RPMI8226 (cell line): ENCODE results near the gene NUP205.

Experiments used
- DNase-seq: peaks from one replicate; pipeline ENCODE4 v3.0.0-alpha.2; 2015

Gene NUP205

GRCh38 chr7:135552148-135552547 lies 5.6 kb upstream of the NUP205 start:
- no peak for DNase-seq

- DNase-seq, result no peak
Measured at GRCh38 chr7:135553346-135553745, 4.4 kb upstream of the NUP205 start.

- peak; percentile 86 for DNase-seq
Measured at GRCh38 chr7:135558337-135558767, 635 bp downstream of the NUP205 start.

GRCh38 chr7:135558881-135559280 lies 1.2 kb downstream of the NUP205 start:
- DNase-seq, result no peak

GRCh38 chr7:135560631-135561030 lies 2.9 kb downstream of the NUP205 start:
- no peak for DNase-seq

GRCh38 chr7:135562720-135563119 lies 5.0 kb downstream of the NUP205 start:
- no peak for DNase-seq

GRCh38 chr7:135571834-135572233 lies 14.1 kb downstream of the NUP205 start:
- no peak for DNase-seq

GRCh38 chr7:135573541-135573940 lies 15.8 kb downstream of the NUP205 start:
- DNase-seq, result no peak

GRCh38 chr7:135575296-135575695 lies 17.6 kb downstream of the NUP205 start:
- DNase-seq, result peak; percentile 46

- DNase-seq, result no peak
Measured at GRCh38 chr7:135578569-135578968, 20.9 kb downstream of the NUP205 start.

- DNase-seq, result no peak
Measured at GRCh38 chr7:135584362-135585353, 26.9 kb downstream of the NUP205 start.

- no peak for DNase-seq
Measured at GRCh38 chr7:135597181-135597925, 39.6 kb downstream of the NUP205 start.

- no peak for DNase-seq
Measured at GRCh38 chr7:135597926-135598305, 40.2 kb downstream of the NUP205 start.

GRCh38 chr7:135599471-135599870 lies 41.8 kb downstream of the NUP205 start:
- no peak for DNase-seq

- DNase-seq, result no peak
Measured at GRCh38 chr7:135600226-135600625, 42.5 kb downstream of the NUP205 start.

GRCh38 chr7:135601182-135601581 lies 43.5 kb downstream of the NUP205 start:
- no peak for DNase-seq

- DNase-seq, result no peak
Measured at GRCh38 chr7:135602304-135602703, 44.6 kb downstream of the NUP205 start.

- DNase-seq, result no peak
Measured at GRCh38 chr7:135616136-135616535, 58.4 kb downstream of the NUP205 start.

GRCh38 chr7:135617781-135618180 lies 60.1 kb downstream of the NUP205 start:
- DNase-seq, result no peak

GRCh38 chr7:135618510-135618909 lies 60.8 kb downstream of the NUP205 start:
- no peak for DNase-seq

- DNase-seq, result no peak
Measured at GRCh38 chr7:135620447-135620846, 62.7 kb downstream of the NUP205 start.

- peak; percentile 67 for DNase-seq
Measured at GRCh38 chr7:135620980-135621850, 63.5 kb downstream of the NUP205 start.
